ENCODE data around the gene HSF2. TPM values are rescaled to one million over a fixed set of nuclear protein-coding genes. Genes with fewer than 3 reads are reported as not detected.

HSF2 gene
- total and polyA plus RNA-seq, 10 of the 15 experiments (the other 5 are each of a cell fraction or from before 2014, with no cell fraction given) = 9.5 to 38.3 (median 16.8) TPM

GRCh38 chr6:122426597-122426996 is 27.1 kb downstream of the HSF2 start (continued):
- TF ChIP-seq E2F8 (IDR thresholded peaks at IDR 0.05; ENCODE audit: low read depth, partially characterized antibody) (no peak), PBX3 (IDR thresholded peaks at IDR 0.05; ENCODE audit: insufficient replicate concordance, low read depth, low read length) (no peak), ZBTB4 (CRISPR knock-in tag; IDR thresholded peaks at IDR 0.05) (no peak), FOXM1 (IDR thresholded peaks at IDR 0.05; ENCODE audit: low read depth, low read length) (no peak)

GRCh38 chr6:122428781-122429180 is 29.3 kb downstream of the HSF2 start:
- Histone ChIP-seq H2AFZ (ENCODE audit: control insufficient read depth, low read depth, low read length) (no peak overlapping the region), H3K27me3 (replicated peaks in 1 of 2; ENCODE audit: control insufficient read depth in 2 of 2, insufficient read depth in 2 of 2, low read length in 1 of 2) (no peaks in the 10 kb centered on the region), H3K9ac (ENCODE audit: control insufficient read depth, insufficient read depth, low read length) (no peak overlapping the region), H3K4me1 (ENCODE audit: control insufficient read depth, insufficient read depth, low read length) (no peaks in the 10 kb centered on the region), H3K36me3 (ENCODE audit: control insufficient read depth in 2 of 2, insufficient read depth in 2 of 2, low read length in 1 of 2) (peaks cover 0 to 23% of the 10 kb centered on the region in 2 experiments; a peak in 3 of 4 replicates), H3K4me3 (no peak overlapping the region), H4K20me1 (ENCODE audit: control insufficient read depth, insufficient read depth) (no peaks in the 10 kb centered on the region), H3K9me3 (replicated peaks; ENCODE audit: control insufficient read depth, insufficient read depth, low read length) (no peaks in the 10 kb centered on the region), H3K4me2 (ENCODE audit: control insufficient read depth, insufficient read depth) (no peak overlapping the region), H3K27ac (ENCODE audit: control insufficient read depth, insufficient read depth) (no peak overlapping the region), H3K79me2 (ENCODE audit: control insufficient read depth, insufficient read depth, low read length) (no peaks in the 10 kb centered on the region)
- SMC1A ChIA-PET (ENCODE audit: uncharacterized antibody, unreplicated experiment) = interaction anchor here (1.3 kb wide), 1 partner anchor 65 kb away, joined by 3 read pairs; no protein-coding TSS in a partner anchor
- no peak for ATAC-seq
- DNase-seq (ENCODE audit: low read depth, low spot score) = no peak
- FAIRE-seq = no peak
- CTCF ChIA-PET = no interaction called here
- no TSS peak for BruUV-seq (replicated peaks)
- intact Hi-C loops (cut with micrococcal nuclease; ENCODE audit: unreplicated experiment) (no loop called here), in situ Hi-C loops (cut with MboI) (no loop called here)
- POLR2A ChIA-PET = no interaction called here
- WGBS (ENCODE audit: insufficient coverage, insufficient replicate concordance, low lambda C conversion rate, missing lambda C conversion rate) = 59% methylated on average over 1 of the region's 1 CpG
- RAD21 ChIA-PET (ENCODE audit: unreplicated experiment) = no interaction called here
- no peak for TF ChIP-seq BMI1 (IDR thresholded peaks at IDR 0.05; ENCODE audit: borderline replicate concordance)
- TF ChIP-seq ZNF687 (IDR thresholded peaks at IDR 0.05) = no peak
- no peak for TF ChIP-seq NRF1 (conservative IDR thresholded peaks at IDR 0.05; ENCODE audit: low read depth, low read length)
- no peak for TF ChIP-seq TARDBP (IDR thresholded peaks at IDR 0.05; ENCODE audit: borderline replicate concordance)
- TF ChIP-seq HCFC1 (IDR thresholded peaks at IDR 0.05; ENCODE audit: low read length) = no peak
- no peak for TF ChIP-seq RUNX3 (IDR thresholded peaks at IDR 0.05; ENCODE audit: low read length)
- no peak for TF ChIP-seq BHLHE40 (IDR thresholded peaks at IDR 0.05; ENCODE audit: borderline replicate concordance in 1 of 2, low read depth in 2 of 2, low read length in 1 of 2)
- no peak for TF ChIP-seq ZNF274 (IDR thresholded peaks at IDR 0.05; ENCODE audit: insufficient read depth, insufficient read length)
